H9 (cell line): ENCODE measurements around the gene P3H3. TPM values are rescaled to one million over a fixed set of nuclear protein-coding genes. Genes with fewer than 3 reads are reported as not detected.

Experiments
- DNase-seq: peaks from one replicate; pipeline ENCODE4 v3.0.0-alpha.2; 2017
- H2AFZ ChIP-seq: one replicate; pipeline ENCODE4 v1.6.1; 2013; ENCODE audit warnings: mild to moderate bottlenecking, low read length, control low read depth, moderate library complexity
- H2AK5ac ChIP-seq: 2 replicates; pipeline ENCODE4 v1.6.1; 2013; ENCODE audit warnings: low read length, control low read depth, mixed read lengths; ENCODE audit not compliant: insufficient read length
- H2BK120ac ChIP-seq: one replicate; pipeline ENCODE4 v1.6.1; 2013; ENCODE audit warnings: low read depth, mild to moderate bottlenecking, low read length, control low read depth, inconsistent platforms; ENCODE audit not compliant: poor library complexity, severe bottlenecking
- H2BK12ac ChIP-seq: 2 replicates; pipeline ENCODE4 v1.6.1; 2013; ENCODE audit warnings: low read length, control low read depth, mixed read lengths, low read depth; ENCODE audit not compliant: insufficient read length
- H2BK15ac ChIP-seq: 2 replicates; pipeline ENCODE4 v1.6.1; 2013; ENCODE audit warnings: low read depth, low read length, control low read depth
- H2BK20ac ChIP-seq: one replicate; pipeline ENCODE4 v1.6.1; 2013; ENCODE audit warnings: low read depth, mild to moderate bottlenecking, low read length, control low read depth, inconsistent platforms; ENCODE audit not compliant: poor library complexity, severe bottlenecking
- H2BK5ac ChIP-seq: 2 replicates; pipeline ENCODE4 v1.6.1; 2013; ENCODE audit warnings: low read length, control low read depth, mixed read lengths; ENCODE audit not compliant: insufficient read length
- H3K14ac ChIP-seq: 2 replicates; pipeline ENCODE4 v1.6.1; 2013; ENCODE audit warnings: low read length, control low read depth; ENCODE audit not compliant: insufficient read depth
- H3K18ac ChIP-seq: 2 replicates; pipeline ENCODE4 v1.6.1; 2013; ENCODE audit warnings: low read depth, mild to moderate bottlenecking, mixed read lengths, low read length, control low read depth; ENCODE audit not compliant: insufficient read length
- H3K23ac ChIP-seq: 2 replicates; pipeline ENCODE4 v1.6.1; 2013; ENCODE audit warnings: low read length, control low read depth, mixed read lengths, low read depth; ENCODE audit not compliant: insufficient read length
- H3K23me2 ChIP-seq: 2 replicates; pipeline ENCODE4 v1.6.1; 2013; ENCODE audit warnings: low read depth, mild to moderate bottlenecking, mixed read lengths, low read length, control low read depth; ENCODE audit not compliant: insufficient read length, poor library complexity, severe bottlenecking
- H3K27ac ChIP-seq: 2 replicates; pipeline ENCODE4 v1.5.1; 2013; ENCODE audit warnings: low read length, control low read depth, mixed read lengths, low read depth; ENCODE audit not compliant: insufficient read length
- H3K27me3 ChIP-seq: 2 replicates; pipeline ENCODE4 v1.6.1; 2013; ENCODE audit warnings: low read length, control low read depth, inconsistent platforms; ENCODE audit not compliant: insufficient read depth
- H3K4ac ChIP-seq: 2 replicates; pipeline ENCODE4 v1.6.1; 2013; ENCODE audit warnings: low read depth, mild to moderate bottlenecking, control low read depth, inconsistent platforms, low read length, moderate library complexity
- H3K4me1 ChIP-seq: 2 replicates; pipeline ENCODE4 v1.6.1; 2013; ENCODE audit warnings: low read length, control low read depth, inconsistent platforms; ENCODE audit not compliant: insufficient read depth
- H3K4me2 ChIP-seq: 2 replicates; pipeline ENCODE4 v1.6.1; 2013; ENCODE audit warnings: low read length, control low read depth, mixed read lengths; ENCODE audit not compliant: insufficient read length, insufficient read depth
- H3K56ac ChIP-seq: 2 replicates; pipeline ENCODE4 v1.6.1; 2013; ENCODE audit warnings: low read depth, mild to moderate bottlenecking, mixed read lengths, low read length, control low read depth; ENCODE audit not compliant: insufficient read length
- H3K79me1 ChIP-seq: 2 replicates; pipeline ENCODE4 v1.6.1; 2013; ENCODE audit warnings: low read depth, mild to moderate bottlenecking, moderate library complexity, low read length, control low read depth, inconsistent platforms; ENCODE audit not compliant: insufficient read depth, poor library complexity, severe bottlenecking
- H3K79me2 ChIP-seq: 2 replicates; pipeline ENCODE4 v1.6.1; 2013; ENCODE audit warnings: low read length, control low read depth, inconsistent platforms; ENCODE audit not compliant: insufficient read depth
- H3K9ac ChIP-seq: 2 replicates; pipeline ENCODE4 v1.6.1; 2013; ENCODE audit warnings: low read length, control low read depth, mixed read lengths; ENCODE audit not compliant: insufficient read length; ENCODE audit errors: extremely low read depth
- H3K9me3 ChIP-seq: one replicate; pipeline ENCODE4 v1.6.1; 2013; ENCODE audit warnings: low read depth, low read length, inconsistent platforms; ENCODE audit not compliant: control insufficient read depth
- H3T11ph ChIP-seq: one replicate; pipeline ENCODE4 v1.6.1; 2013; ENCODE audit warnings: mild to moderate bottlenecking, low read length, control low read depth, inconsistent platforms
- H4K20me1 ChIP-seq: one replicate; pipeline ENCODE4 v1.6.1; 2013; ENCODE audit not compliant: control insufficient read depth, insufficient read length, insufficient read depth
- H4K5ac ChIP-seq: 2 replicates; pipeline ENCODE4 v1.6.1; 2013; ENCODE audit warnings: low read depth, mild to moderate bottlenecking, mixed read lengths, low read length, control low read depth; ENCODE audit not compliant: insufficient read length
- H4K8ac ChIP-seq: replicated peaks from 2 replicates; pipeline ENCODE4 v1.6.1; 2013; ENCODE audit warnings: low read length, control low read depth, mixed read lengths, low read depth; ENCODE audit not compliant: insufficient read length
- H4K91ac ChIP-seq: 2 replicates; pipeline ENCODE4 v1.6.1; 2013; ENCODE audit warnings: low read depth, mild to moderate bottlenecking, moderate library complexity, mixed read lengths, low read length, control low read depth; ENCODE audit not compliant: insufficient read length
- H3K27ac Mint-ChIP-seq, 3 experiments: 2 replicates in 2 of 3; 3 replicates in 1 of 3; pipeline ENCODE4 v1.8.0; 2020 to 2021; ENCODE audit warnings: mixed read lengths in 3 of 3, mild to moderate bottlenecking in 1 of 3, moderate library complexity in 1 of 3
- H3K27me3 Mint-ChIP-seq: 2 replicates; pipeline ENCODE4 v1.8.0; 2021; ENCODE audit warnings: low read depth, mild to moderate bottlenecking, moderate library complexity, mixed read lengths
- H3K36me3 Mint-ChIP-seq, 3 experiments: 2 replicates in 2 of 3; 3 replicates in 1 of 3; pipeline ENCODE4 v1.8.0; 2020 to 2021; ENCODE audit warnings: low read depth in 3 of 3, mixed read lengths in 3 of 3; ENCODE audit not compliant: insufficient read depth in 1 of 3
- H3K4me1 Mint-ChIP-seq, 2 experiments: 2 replicates each; pipeline ENCODE4 v1.8.0; 2020; ENCODE audit warnings: mixed read lengths in 2 of 2
- H3K4me3 Mint-ChIP-seq, 2 experiments: 2 replicates in 1 of 2; 3 replicates in 1 of 2; pipeline ENCODE4 v1.8.0; 2020 to 2021; ENCODE audit warnings: mild to moderate bottlenecking in 2 of 2, mixed read lengths in 2 of 2, moderate library complexity in 1 of 2
- H3K9me3 Mint-ChIP-seq, 2 experiments: 2 replicates in 1 of 2; 3 replicates in 1 of 2; pipeline ENCODE4 v1.8.0; 2020; ENCODE audit warnings: mild to moderate bottlenecking in 2 of 2, mixed read lengths in 2 of 2, moderate library complexity in 1 of 2
- WGBS: extraction: QIAGEN DNeasy Blood & Tissue Kit; methylation state at CpG from one replicate; pipeline ENCODE4 v1.1.7; 2013; ENCODE audit warnings: missing lambda C conversion rate, low lambda C conversion rate, mixed read lengths; ENCODE audit not compliant: insufficient read length; ENCODE audit errors: extremely low coverage; 5-methylcytosine and 5-hydroxymethylcytosine counted together
- total RNA-seq: library from RNA; stranded (reverse); gene quantifications from 2 replicates; pipeline ENCODE4 v1.2.1, GENCODE V29; 2021
- TF ChIP-seq, protein P1 (sequence below): fragments of 200-600 bp; sonication (generic); conservative IDR thresholded peaks from 3 replicates; pipeline ENCODE4 v1.8.0; 2021; ENCODE audit warnings: antibody characterized with exemption, mild to moderate bottlenecking

The P3H3 gene
- total RNA-seq, 1 experiment from 2014 or later, result 55.0 TPM

DNA sequence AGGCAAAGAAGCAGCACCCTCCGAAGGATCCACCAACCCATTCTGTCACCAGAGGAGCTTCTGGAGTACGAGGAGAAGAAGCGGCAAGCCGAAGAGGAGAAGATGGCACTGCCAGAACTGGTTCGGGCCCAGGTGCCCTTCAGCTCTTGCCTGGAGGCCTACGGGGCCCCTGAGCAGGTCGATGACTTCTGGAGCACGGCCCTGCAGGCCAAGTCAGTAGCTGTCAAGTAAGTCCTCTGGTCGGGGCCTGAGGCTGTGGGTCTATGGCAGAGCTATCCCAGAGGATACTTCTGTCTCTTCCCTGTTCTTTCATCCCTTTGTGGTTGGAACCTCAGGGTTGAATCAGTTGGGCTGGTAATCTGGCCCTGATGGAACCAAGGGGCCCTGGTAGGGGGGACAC lies 33.2 kb downstream of the P3H3 start:
- H3K23ac ChIP-seq, result no peak overlapping the region
- Mint-ChIP-seq H3K9me3 (no peaks in the 10 kb centered on the region), H3K4me1 (peaks cover 11% of the 10 kb centered on the region in 2 experiments), H3K27me3 (no peaks in the 10 kb centered on the region), H3K27ac (no peak overlapping the region), H3K4me3 (no peak overlapping the region), H3K36me3 (peaks cover 54 to 91% (median 87%) of the 10 kb centered on the region in 3 experiments; a peak in 6 of 7 replicates)
- no peak overlapping the region for H3K27ac ChIP-seq
- H2BK15ac ChIP-seq, result no peak overlapping the region
- no peak overlapping the region for H3K56ac ChIP-seq
- no peaks in the 10 kb centered on the region for H3K27me3 ChIP-seq
- H3K9ac ChIP-seq, result no peak overlapping the region
- no peak overlapping the region for H3T11ph ChIP-seq
- no peak overlapping the region for H3K4me2 ChIP-seq
- no peaks in the 10 kb centered on the region; the same call in 1 of the 2 replicates for H3K4me1 ChIP-seq
- no peak overlapping the region for H4K8ac ChIP-seq
- H2AFZ ChIP-seq, result no peak overlapping the region
- no peak overlapping the region for H3K14ac ChIP-seq
- no peaks in the 10 kb centered on the region for H3K9me3 ChIP-seq
- H3K79me2 ChIP-seq, result no peaks in the 10 kb centered on the region
- H3K23me2 ChIP-seq, result no peaks in the 10 kb centered on the region
- H3K18ac ChIP-seq, result no peak overlapping the region
- no peaks in the 10 kb centered on the region for H4K20me1 ChIP-seq
- no peak for DNase-seq
- TF ChIP-seq, protein P1, sequence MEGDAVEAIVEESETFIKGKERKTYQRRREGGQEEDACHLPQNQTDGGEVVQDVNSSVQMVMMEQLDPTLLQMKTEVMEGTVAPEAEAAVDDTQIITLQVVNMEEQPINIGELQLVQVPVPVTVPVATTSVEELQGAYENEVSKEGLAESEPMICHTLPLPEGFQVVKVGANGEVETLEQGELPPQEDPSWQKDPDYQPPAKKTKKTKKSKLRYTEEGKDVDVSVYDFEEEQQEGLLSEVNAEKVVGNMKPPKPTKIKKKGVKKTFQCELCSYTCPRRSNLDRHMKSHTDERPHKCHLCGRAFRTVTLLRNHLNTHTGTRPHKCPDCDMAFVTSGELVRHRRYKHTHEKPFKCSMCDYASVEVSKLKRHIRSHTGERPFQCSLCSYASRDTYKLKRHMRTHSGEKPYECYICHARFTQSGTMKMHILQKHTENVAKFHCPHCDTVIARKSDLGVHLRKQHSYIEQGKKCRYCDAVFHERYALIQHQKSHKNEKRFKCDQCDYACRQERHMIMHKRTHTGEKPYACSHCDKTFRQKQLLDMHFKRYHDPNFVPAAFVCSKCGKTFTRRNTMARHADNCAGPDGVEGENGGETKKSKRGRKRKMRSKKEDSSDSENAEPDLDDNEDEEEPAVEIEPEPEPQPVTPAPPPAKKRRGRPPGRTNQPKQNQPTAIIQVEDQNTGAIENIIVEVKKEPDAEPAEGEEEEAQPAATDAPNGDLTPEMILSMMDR, result no peak
- no peak overlapping the region for H2BK120ac ChIP-seq
- no peaks in the 10 kb centered on the region for H3K79me1 ChIP-seq
- H2BK12ac ChIP-seq, result no peak overlapping the region
- H4K5ac ChIP-seq, result no peak overlapping the region
- H2AK5ac ChIP-seq, result no peak overlapping the region
- no peak overlapping the region for H2BK5ac ChIP-seq
- WGBS, result no CpG with 5 or more reads among the region's 9 CpGs
- H3K4ac ChIP-seq, result no peak overlapping the region
- H4K91ac ChIP-seq, result no peak overlapping the region
- H2BK20ac ChIP-seq, result no peak overlapping the region
